AG04449 (cell line): ENCODE measurements around the gene PHTF1.

Experiments used
- CTCF ChIA-PET: fragments of 350-600 bp; formaldehyde crosslinking; extraction: SDS; loops from one replicate; lab custom pipeline; 2021; ENCODE audit warnings: antibody characterized with exemption; lab: Yijun Ruan, JAX
- POLR2A ChIA-PET: fragments of 400-600, 350-600 bp; formaldehyde crosslinking; extraction: SDS; loops from one replicate; lab custom pipeline; 2020; ENCODE audit warnings: antibody characterized with exemption, inconsistent platforms; lab: Yijun Ruan, JAX
- DNase-seq: peaks from one replicate; pipeline ENCODE4 v3.0.0-alpha.2; 2010; ENCODE audit warnings: low read depth, low spot score
- H3K4me3 ChIP-seq: 2 replicates; pipeline ENCODE4 v1.5.1; 2011; ENCODE audit warnings: low read depth, mild to moderate bottlenecking, control low read depth, low read length
- TF ChIP-seq, protein P1 (sequence below): IDR thresholded peaks from one replicate; pipeline ENCODE4 v1.5.1; 2011; ENCODE audit warnings: mild to moderate bottlenecking, moderate library complexity, low read length, control low read depth, inconsistent platforms; ENCODE audit not compliant: insufficient read depth; ENCODE audit errors: missing control alignments

PHTF1 gene

DNA sequence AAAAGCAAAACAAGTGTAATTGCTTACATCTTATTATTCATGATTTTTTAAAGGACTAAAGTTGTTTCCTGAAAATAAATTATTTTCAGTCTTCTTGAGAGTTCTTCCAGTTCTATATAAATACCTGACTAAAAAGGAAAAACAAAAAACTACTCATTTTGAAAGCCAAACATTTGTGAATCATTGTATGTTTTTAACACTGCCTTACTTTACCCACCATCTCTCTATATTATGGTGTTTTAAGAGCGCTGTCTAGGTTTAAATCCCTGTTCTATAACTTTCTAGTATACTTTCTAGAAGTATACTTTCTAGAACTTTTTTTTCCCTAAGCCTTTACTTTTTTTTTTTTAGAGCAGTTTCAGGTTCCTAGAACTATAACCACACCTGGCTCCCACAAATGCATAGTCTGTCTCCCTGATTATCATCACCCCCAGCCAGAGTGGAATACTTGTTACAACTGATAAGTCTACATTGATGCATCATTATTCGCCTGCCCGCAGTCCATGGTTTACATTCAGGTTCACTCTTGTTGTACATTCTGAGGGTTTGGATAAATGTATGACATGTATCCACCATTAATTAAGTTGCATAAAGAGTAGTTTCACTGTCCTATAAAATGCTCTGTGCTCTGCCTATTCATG lies 43.2 kb upstream of the PHTF1 start:
- ChIA-PET CTCF (no interaction called here), POLR2A (no interaction called here)
- DNase-seq, result no peak
- TF ChIP-seq, protein P1, sequence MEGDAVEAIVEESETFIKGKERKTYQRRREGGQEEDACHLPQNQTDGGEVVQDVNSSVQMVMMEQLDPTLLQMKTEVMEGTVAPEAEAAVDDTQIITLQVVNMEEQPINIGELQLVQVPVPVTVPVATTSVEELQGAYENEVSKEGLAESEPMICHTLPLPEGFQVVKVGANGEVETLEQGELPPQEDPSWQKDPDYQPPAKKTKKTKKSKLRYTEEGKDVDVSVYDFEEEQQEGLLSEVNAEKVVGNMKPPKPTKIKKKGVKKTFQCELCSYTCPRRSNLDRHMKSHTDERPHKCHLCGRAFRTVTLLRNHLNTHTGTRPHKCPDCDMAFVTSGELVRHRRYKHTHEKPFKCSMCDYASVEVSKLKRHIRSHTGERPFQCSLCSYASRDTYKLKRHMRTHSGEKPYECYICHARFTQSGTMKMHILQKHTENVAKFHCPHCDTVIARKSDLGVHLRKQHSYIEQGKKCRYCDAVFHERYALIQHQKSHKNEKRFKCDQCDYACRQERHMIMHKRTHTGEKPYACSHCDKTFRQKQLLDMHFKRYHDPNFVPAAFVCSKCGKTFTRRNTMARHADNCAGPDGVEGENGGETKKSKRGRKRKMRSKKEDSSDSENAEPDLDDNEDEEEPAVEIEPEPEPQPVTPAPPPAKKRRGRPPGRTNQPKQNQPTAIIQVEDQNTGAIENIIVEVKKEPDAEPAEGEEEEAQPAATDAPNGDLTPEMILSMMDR, result no peak
- no peak overlapping the region for H3K4me3 ChIP-seq

GRCh38 chr1:113800487-113800886 lies 41.2 kb upstream of the PHTF1 start:
- H3K4me3 ChIP-seq, result no peak overlapping the region
- POLR2A ChIA-PET, result no interaction called here
- CTCF ChIA-PET, result interaction anchor here (0.9 to 1.3 kb wide), 4 partner anchors 9 to 103 kb away, joined by 3 read pairs; no protein-coding TSS in a partner anchor
- TF ChIP-seq, protein P1, result no peak
- no peak for DNase-seq

DNA sequence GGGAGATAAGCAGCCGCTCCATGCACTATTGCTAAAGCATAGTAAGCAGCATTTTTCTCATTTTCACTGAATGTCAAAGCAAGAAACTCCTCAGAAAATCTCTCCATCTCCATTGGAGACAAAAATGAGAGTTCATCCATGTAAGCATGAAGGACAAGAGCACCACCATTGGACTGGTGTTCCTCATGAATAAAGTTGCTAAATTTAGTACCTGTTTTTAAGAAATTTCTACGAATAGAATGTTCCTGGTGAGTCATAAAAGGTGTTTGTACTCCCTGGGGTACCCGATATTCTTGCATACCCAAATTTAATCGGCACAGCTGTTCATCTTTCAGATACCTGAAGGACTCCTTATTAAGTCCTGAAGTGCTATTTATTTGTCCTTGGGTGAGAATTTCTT lies 38.2 kb upstream of the PHTF1 start:
- no peak overlapping the region for H3K4me3 ChIP-seq
- TF ChIP-seq, protein P1, result no peak
- DNase-seq, result no peak
- ChIA-PET CTCF (no interaction called here), POLR2A (no interaction called here)

GRCh38 chr1:113793878-113794834 lies 34.9 kb upstream of the PHTF1 start:
- ChIA-PET POLR2A (no interaction called here), CTCF (no interaction called here)
- H3K4me3 ChIP-seq, result no peak overlapping the region
- TF ChIP-seq, protein P1, result no peak
- DNase-seq, result no peak

- ChIA-PET POLR2A (no interaction called here), CTCF (no interaction called here)
- TF ChIP-seq, protein P1, result no peak
- no peak for DNase-seq
- H3K4me3 ChIP-seq, result no peak overlapping the region
Observed at GRCh38 chr1:113792986-113793385, 33.7 kb upstream of the PHTF1 start.

- ChIA-PET POLR2A (no interaction called here), CTCF (interaction anchor here (1.2 kb wide), 1 partner anchor 720 kb away, joined by 3 read pairs; the partner anchor contains the start of gene LRIG2)
- TF ChIP-seq, protein P1, result no peak
- DNase-seq, result no peak
- H3K4me3 ChIP-seq, result no peak overlapping the region
Observed at GRCh38 chr1:113792471-113792870, 33.2 kb upstream of the PHTF1 start.
